PC-9 (cell line): ENCODE results near the gene GABRB3. TPM values are rescaled to one million over a fixed set of nuclear protein-coding genes. Genes with fewer than 3 reads are reported as not detected.

Experiments
- Bru-seq: library from RNA; stranded (reverse); fragments of 400-500 nt; gene quantifications from one replicate; lab custom pipeline; 2021; lab: Mats Ljungman, UMichigan
- BruChase-seq, 2 experiments: library from RNA; stranded (reverse); fragments of 400-500 nt; gene quantifications; one replicate each; lab custom pipeline; 2021; lab: Mats Ljungman, UMichigan
- BruUV-seq: library from RNA; stranded (reverse); fragments of 400-500 nt; replicated peaks from 2 replicates; lab custom pipeline; 2021; lab: Mats Ljungman, UMichigan
- CTCF ChIA-PET: fragments of 300-600 bp; sonication (Branson Sonifier 250); formaldehyde crosslinking; loops from one replicate; lab custom pipeline; 2022; ENCODE audit warnings: antibody characterized with exemption; lab: Charles Lee
- POLR2A ChIA-PET: fragments of 300-600 bp; sonication (Branson Sonifier 250); formaldehyde crosslinking; loops from one replicate; lab custom pipeline; 2022; ENCODE audit warnings: antibody characterized with exemption; ENCODE audit not compliant: unreplicated experiment; lab: Charles Lee
- DNase-seq, 2 experiments: peaks; one replicate each; pipeline versions ENCODE4 v3.0.0 to v3.0.0-alpha.2; 2015 to 2022; ENCODE audit warnings: mixed read lengths in 1 of 2
- H2AFZ ChIP-seq: fragments of 200-600 bp; sonication (generic); 2 replicates; pipeline ENCODE4 v1.8.1; 2017; ENCODE audit warnings: antibody characterized with exemption
- H3F3A ChIP-seq: fragments of 200-600 bp; sonication (generic); 2 replicates; pipeline ENCODE4 v1.8.1; 2017; ENCODE audit warnings: antibody characterized with exemption, mild to moderate bottlenecking, low read depth; ENCODE audit not compliant: insufficient read depth
- H3K27ac ChIP-seq: fragments of 200-600 bp; sonication (generic); 2 replicates; pipeline ENCODE4 v1.6.1; 2016; ENCODE audit warnings: mixed run types
- H3K27me3 ChIP-seq: fragments of 200-600 bp; sonication (generic); 2 replicates; pipeline ENCODE4 v1.6.1; 2016; ENCODE audit warnings: low read depth, mixed run types; ENCODE audit not compliant: insufficient read depth
- H3K36me3 ChIP-seq: fragments of 200-600 bp; sonication (generic); 2 replicates; pipeline ENCODE4 v1.6.1; 2016; ENCODE audit warnings: low read depth, mixed run types
- H3K4me1 ChIP-seq: fragments of 200-600 bp; sonication (generic); replicated peaks from 2 replicates; pipeline ENCODE4 v1.6.1; 2016; ENCODE audit warnings: mixed run types; ENCODE audit not compliant: insufficient read depth
- H3K4me2 ChIP-seq: fragments of 200-600 bp; sonication (generic); 2 replicates; pipeline ENCODE4 v1.6.1; 2017; ENCODE audit warnings: mixed run types
- H3K4me3 ChIP-seq: fragments of 200-600 bp; sonication (generic); 2 replicates; pipeline ENCODE4 v1.6.1; 2016; ENCODE audit warnings: mixed run types
- H3K79me2 ChIP-seq: fragments of 200-600 bp; sonication (generic); 2 replicates; pipeline ENCODE4 v1.6.1; 2017; ENCODE audit warnings: low read depth, mixed run types
- H3K9me2 ChIP-seq: fragments of 200-600 bp; sonication (generic); 2 replicates; pipeline ENCODE4 v1.8.1; 2017; ENCODE audit warnings: mild to moderate bottlenecking; ENCODE audit not compliant: insufficient read depth
- H3K9me3 ChIP-seq: fragments of 200-600 bp; sonication (generic); 2 replicates; pipeline ENCODE4 v1.8.1; 2016; ENCODE audit warnings: low read depth; ENCODE audit not compliant: insufficient read depth
- H4K20me1 ChIP-seq: fragments of 200-600 bp; sonication (generic); 2 replicates; pipeline ENCODE4 v1.8.1; 2017; ENCODE audit not compliant: insufficient read depth
- CTCF ChIP-seq: fragments of 200-600 bp; sonication (generic); conservative IDR thresholded peaks from 2 replicates; pipeline ENCODE4 v1.6.1; 2017; ENCODE audit warnings: mixed run types, antibody characterized with exemption, mild to moderate bottlenecking, moderate library complexity
- EZH2 ChIP-seq: fragments of 200-600 bp; sonication (generic); IDR thresholded peaks from 2 replicates; pipeline ENCODE4 v1.8.0; 2017; ENCODE audit warnings: antibody characterized with exemption, low read depth
- intact Hi-C: fragments of 100-400 bp; cut with micrococcal nuclease; formaldehyde crosslinking; loops from one replicate; pipeline ENCODE4 v1.10.0; 2022; ENCODE audit not compliant: unreplicated experiment
- long read RNA-seq: library from polyadenylated mRNA; stranded (forward); transcript quantifications from one replicate; pipeline ENCODE4 v2.0.0, GENCODE V29; 2022
- total RNA-seq: library from RNA; stranded (reverse); gene quantifications from 2 replicates; pipeline ENCODE4 v1.2.3, GENCODE V29; 2021

GABRB3 gene
- 4.9 and 6.3 TPM in 2 replicates for total RNA-seq
- Bru-seq, nascent RNA = percentile 29 among the genes with signal in this experiment
- percentile 26 among the genes with signal in this experiment for BruChase-seq, experiment 1, labeled RNA remaining after a 2-hour chase
- BruChase-seq, experiment 2, labeled RNA remaining after a 6-hour chase = percentile 29 among the genes with signal in this experiment
- long read RNA-seq, partial matches to known transcripts = 0 of 4 reads
- long read RNA-seq, other reads (novel, unspliced or antisense) = 2 of 4 reads

GRCh38 chr15:26772154-26773066 lies at the start of gene GABRB3:
Gene GABRB3 (minus strand): TSS chr15:26773066.
- no peak within 1 kb of the TSS for H2AFZ ChIP-seq
- no peaks in the 10 kb centered on the region for H3K27me3 ChIP-seq
- H3K9me2 ChIP-seq = no peaks in the 10 kb centered on the region
- H4K20me1 ChIP-seq = no peaks in the 10 kb centered on the region
- H3K4me2 ChIP-seq = no peak within 1 kb of the TSS
- POLR2A ChIA-PET = no interaction called here
- no peaks in the 10 kb centered on the region for H3K9me3 ChIP-seq
- no peaks in the 10 kb centered on the region for H3F3A ChIP-seq
- H3K4me3 ChIP-seq = no peak within 1 kb of the TSS
- no peaks in the 10 kb centered on the region for H3K79me2 ChIP-seq
- CTCF ChIA-PET = no interaction called here
- no peaks in the 10 kb centered on the region for H3K4me1 ChIP-seq
- H3K27ac ChIP-seq = no peak within 1 kb of the TSS
- intact Hi-C loops = no loop called here
- no peak for DNase-seq
- no TSS peak for BruUV-seq
- TF ChIP-seq CTCF = no peak
- no peak for TF ChIP-seq EZH2
- H3K36me3 ChIP-seq = no peaks in the 10 kb centered on the region

GRCh38 chr15:26807517-26808427 lies 34.9 kb upstream of the GABRB3 start:
- H3F3A ChIP-seq = no peaks in the 10 kb centered on the region
- intact Hi-C loops = no loop called here
- H3K9me3 ChIP-seq = no peaks in the 10 kb centered on the region
- no peaks in the 10 kb centered on the region for H3K9me2 ChIP-seq
- H3K79me2 ChIP-seq = no peaks in the 10 kb centered on the region
- DNase-seq = no peak
- no peak overlapping the region for H2AFZ ChIP-seq
- H3K4me2 ChIP-seq = no peak overlapping the region
- BruUV-seq = no TSS peak
- POLR2A ChIA-PET = no interaction called here
- no peaks in the 10 kb centered on the region for H3K27me3 ChIP-seq
- no peak for TF ChIP-seq CTCF
- no peak for TF ChIP-seq EZH2
- no peaks in the 10 kb centered on the region for H4K20me1 ChIP-seq
- no peak overlapping the region for H3K27ac ChIP-seq
- H3K4me3 ChIP-seq = no peak overlapping the region
- no peaks in the 10 kb centered on the region for H3K4me1 ChIP-seq
- no peaks in the 10 kb centered on the region for H3K36me3 ChIP-seq
- CTCF ChIA-PET = no interaction called here

GRCh38 chr15:26806574-26806973 lies 33.7 kb upstream of the GABRB3 start:
- POLR2A ChIA-PET = no interaction called here
- TF ChIP-seq EZH2 = no peak
- no peak for TF ChIP-seq CTCF

More at GRCh38 chr15:26806574-26806973, 33.7 kb upstream of the GABRB3 start:
- Histone ChIP-seq H3K9me2 (no peaks in the 10 kb centered on the region), H3K9me3 (no peaks in the 10 kb centered on the region), H4K20me1 (no peaks in the 10 kb centered on the region), H3K4me3 (no peak overlapping the region), H2AFZ (no peak overlapping the region), H3K79me2 (no peaks in the 10 kb centered on the region), H3K27me3 (no peaks in the 10 kb centered on the region), H3F3A (no peaks in the 10 kb centered on the region), H3K27ac (no peak overlapping the region), H3K4me1 (no peaks in the 10 kb centered on the region), H3K36me3 (no peaks in the 10 kb centered on the region), H3K4me2 (no peak overlapping the region)
- CTCF ChIA-PET = no interaction called here
- DNase-seq = no peak
- intact Hi-C loops = no loop called here
- BruUV-seq = no TSS peak
